ENCODE data around the gene COMMD7.

COMMD7 gene

GRCh38 chr20:32743237-32744112, at the start of gene COMMD7:
TSS of gene COMMD7 (minus strand) at chr20:32743467. CDS start at chr20:32743391, 76 bp downstream.
- DNase-seq: peak; percentile 71 to 76

GRCh38 chr20:32792731-32793458, 49.6 kb upstream of the COMMD7 start:
- DNase-seq: no peak

GRCh38 chr20:32792316-32792715, 49.0 kb upstream of the COMMD7 start:
- peak; percentile 30 to 33 for DNase-seq

GRCh38 chr20:32790751-32791057, 47.4 kb upstream of the COMMD7 start:
- DNase-seq: no peak

GRCh38 chr20:32789896-32790750, 46.9 kb upstream of the COMMD7 start:
- peak; percentile 76 to 79 for DNase-seq

GRCh38 chr20:32787168-32787567, 43.9 kb upstream of the COMMD7 start:
- no peak for DNase-seq

GRCh38 chr20:32786059-32786760, 42.9 kb upstream of the COMMD7 start:
- DNase-seq: no peak

GRCh38 chr20:32784369-32785080, 41.3 kb upstream of the COMMD7 start:
- no peak for DNase-seq

- no peak for DNase-seq
These were observed 37.7 kb upstream of the COMMD7 start for GRCh38 chr20:32780749-32781655.

- DNase-seq: no peak
These were observed 37.0 kb upstream of the COMMD7 start for GRCh38 chr20:32780278-32780677.

- no peak for DNase-seq
These were observed 36.4 kb upstream of the COMMD7 start for GRCh38 chr20:32779500-32780211.

GRCh38 chr20:32777177-32777956, 34.1 kb upstream of the COMMD7 start:
- no peak for DNase-seq

- DNase-seq: no peak
These were observed 32.2 kb upstream of the COMMD7 start for GRCh38 chr20:32775336-32775991.

- DNase-seq: no peak
These were observed 30.6 kb upstream of the COMMD7 start for GRCh38 chr20:32773855-32774254.

GRCh38 chr20:32773223-32773622, 30.0 kb upstream of the COMMD7 start:
- DNase-seq: no peak

GRCh38 chr20:32772046-32772445, 28.8 kb upstream of the COMMD7 start:
- no peak for DNase-seq

- no peak for DNase-seq
These were observed 24.3 kb upstream of the COMMD7 start for GRCh38 chr20:32767418-32768198.

All from stimulated activated CD4-positive, alpha-beta T cell treated with anti-CD3 and anti-CD28 coated beads, Interleukin-2, amount 100 ng/mL, for 24 hours (primary cell).